UCSD-AML1 (cell line): ENCODE measurements around the gene RNF223.
"Not testable (repeated sequence)": the region's sequence is repeated elsewhere in the genome, so short reads cannot be mapped to it uniquely, and the experiment has no call there.

Source experiments
- DNase-seq: peaks from one replicate; lab custom pipeline; 2025; ENCODE audit not compliant: unreplicated experiment; lab: John Stamatoyannopoulos, UW

Gene RNF223

DNA sequence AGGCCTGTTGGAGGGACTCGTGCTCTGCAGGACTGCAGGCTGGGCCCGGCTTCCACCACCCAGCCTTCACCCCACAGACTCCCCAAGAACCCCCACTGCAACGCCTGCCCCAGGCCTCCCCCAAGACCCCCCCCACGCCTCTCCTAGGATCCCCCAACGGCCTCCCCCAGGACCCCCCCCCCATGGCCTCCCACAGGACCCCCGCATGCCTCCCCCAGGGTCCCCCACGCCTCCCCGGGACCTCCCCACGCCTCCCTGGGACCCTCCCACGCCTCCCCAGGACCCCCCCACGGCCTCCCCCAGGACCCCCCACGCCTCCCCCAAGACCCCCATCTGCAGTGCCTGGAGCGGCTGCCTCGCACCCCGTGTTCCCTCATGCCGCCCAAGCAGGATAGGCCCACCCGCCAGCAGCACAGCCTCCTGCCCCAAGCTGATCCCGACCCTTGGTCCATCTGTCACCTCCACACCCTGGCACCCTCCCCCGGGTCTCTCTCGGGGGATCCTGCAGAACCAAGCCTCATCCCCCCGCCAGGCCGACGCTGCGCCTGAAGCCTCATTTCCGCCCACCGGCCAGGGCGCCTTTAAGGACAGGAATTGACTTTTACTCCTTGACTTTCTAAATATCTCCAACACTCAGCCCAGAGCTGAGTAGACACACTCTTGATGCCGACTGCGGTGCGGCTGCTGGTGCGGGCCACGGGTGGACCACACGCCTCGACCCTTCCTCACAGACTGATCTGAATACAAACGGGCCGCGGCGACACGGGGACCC, 14.1 kb upstream of the RNF223 start:
- DNase-seq, result no peak

DNA sequence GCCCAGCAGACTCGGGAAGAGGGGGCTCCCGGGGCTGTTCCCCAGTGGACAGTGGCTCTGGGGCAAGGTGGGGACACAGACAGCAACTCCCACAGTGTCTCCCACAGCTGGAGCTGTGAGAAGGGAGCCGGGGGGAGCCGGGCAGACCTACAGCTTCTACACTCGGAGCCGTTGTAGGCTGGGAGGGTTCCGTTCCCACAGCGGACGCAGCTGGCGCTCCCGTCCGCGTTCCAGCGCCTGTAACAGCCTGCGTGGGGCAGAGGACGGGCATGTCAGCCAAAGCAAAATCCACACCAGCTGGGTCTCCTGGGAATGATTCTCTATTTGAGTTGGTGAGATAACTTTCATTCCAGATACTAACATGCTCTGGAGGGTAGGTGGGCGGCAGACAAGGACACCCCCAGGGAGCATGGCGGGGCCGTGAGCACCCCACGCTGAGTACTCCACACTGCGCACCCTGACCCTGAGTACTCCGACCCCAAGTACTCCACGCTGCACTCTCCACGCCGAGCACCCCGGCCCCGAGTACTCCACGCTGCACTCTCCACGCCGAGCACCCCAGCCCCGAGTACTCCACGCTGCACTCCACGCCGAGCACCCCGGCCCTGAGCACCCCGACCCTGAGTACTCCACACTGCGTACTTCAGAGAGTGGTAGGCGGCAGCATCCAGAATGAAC, 13.4 kb upstream of the RNF223 start:
- no peak for DNase-seq

DNA sequence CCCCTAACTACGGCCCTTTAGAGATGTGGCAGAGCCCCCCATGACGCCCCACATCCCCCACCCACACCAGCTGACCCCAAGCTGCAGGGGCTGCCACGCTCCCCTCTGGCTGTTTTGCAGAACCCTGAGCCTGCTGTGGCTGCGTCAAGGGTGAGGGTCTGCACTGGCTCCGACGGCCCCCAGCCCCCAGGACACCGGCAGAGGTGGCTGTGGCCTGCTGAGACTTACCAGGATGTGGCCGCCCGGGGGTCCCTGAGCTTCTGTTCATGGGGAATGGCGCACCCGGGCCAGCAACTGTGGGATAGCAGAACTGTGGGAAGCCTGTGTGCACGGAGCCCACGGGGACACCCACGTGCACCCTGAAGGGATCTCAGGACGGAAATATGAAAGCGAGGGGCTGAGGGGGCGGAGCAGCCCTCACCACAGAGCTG, 12.8 kb upstream of the RNF223 start:
- no peak for DNase-seq

DNA sequence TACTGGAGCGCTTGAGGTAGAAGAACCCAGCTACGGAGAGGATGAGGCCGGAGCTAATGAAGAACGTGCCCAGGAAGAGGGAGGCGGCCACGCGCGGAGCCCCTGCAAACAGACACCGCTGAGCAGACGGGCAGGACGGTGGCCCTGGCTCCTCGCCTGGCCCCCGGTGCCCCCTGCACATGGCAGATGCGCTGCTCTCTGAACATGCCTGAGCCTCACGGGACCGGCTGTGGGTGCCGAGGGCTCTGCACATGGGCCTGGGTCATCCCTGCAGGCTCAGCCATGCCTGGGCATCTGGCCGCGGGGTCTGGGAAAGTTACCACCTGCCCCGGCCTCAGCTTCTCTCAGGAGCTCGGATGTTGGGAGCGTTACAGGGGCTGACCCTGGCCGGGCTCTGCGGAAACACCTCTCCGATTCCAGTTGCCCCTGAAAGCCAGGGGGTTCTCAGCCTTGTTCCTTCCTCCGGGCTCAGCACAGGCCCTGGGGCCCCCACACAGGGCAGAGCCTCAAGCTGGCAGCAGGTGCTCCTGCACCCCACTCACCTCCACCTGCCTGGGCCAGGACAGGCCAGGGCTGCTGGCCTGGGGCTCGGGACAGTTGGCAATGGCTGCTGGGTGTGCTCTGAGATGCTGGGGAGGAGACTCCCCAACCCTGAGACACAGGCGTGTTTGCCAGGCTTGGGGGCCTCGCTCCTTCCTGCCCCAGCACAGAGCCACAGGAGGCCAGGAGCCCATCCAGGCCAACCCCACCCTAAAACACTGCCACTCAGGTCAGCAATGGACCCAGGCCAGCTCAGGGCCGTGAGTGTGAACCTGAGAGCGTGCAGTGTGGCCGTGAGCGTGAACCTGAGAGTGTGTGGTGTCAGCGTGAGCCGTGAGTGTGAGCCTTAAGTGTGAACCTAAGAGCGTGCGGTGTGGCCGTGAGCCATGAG, 12.1 kb upstream of the RNF223 start:
- no peak for DNase-seq

DNA sequence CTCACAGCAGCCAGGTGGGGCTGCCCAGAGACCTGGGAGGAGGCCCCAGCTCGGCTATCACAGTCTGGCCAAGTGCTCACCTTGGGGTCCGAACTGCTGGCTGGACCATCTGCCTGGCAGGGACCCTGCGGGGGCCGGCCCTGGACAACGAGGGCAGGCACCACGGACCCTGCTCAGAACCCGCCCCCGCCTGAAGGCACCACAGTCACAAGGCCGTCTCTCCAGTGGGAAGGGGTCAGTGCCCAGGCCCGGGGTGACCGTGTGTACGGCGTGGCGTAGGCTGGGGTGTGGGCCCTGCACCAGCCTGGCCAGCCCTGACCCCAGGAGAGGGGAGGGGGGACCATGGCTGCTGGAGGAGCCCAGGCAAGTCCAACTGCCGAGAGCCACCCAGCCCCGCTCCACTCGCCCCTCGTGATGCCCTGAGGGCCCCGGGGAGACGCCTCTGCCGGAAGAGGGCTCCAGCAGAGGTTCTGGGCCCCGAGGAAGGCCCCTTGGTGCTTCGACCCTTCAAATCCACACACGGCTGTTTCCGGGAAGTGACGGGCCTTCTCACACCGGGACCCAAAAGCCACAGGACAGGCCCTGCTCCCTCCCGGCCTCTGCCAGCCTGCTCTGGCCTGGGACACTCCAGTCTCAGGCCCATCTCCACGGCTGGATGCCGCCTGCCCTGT, 11.2 kb upstream of the RNF223 start:
- DNase-seq, result no peak

DNA sequence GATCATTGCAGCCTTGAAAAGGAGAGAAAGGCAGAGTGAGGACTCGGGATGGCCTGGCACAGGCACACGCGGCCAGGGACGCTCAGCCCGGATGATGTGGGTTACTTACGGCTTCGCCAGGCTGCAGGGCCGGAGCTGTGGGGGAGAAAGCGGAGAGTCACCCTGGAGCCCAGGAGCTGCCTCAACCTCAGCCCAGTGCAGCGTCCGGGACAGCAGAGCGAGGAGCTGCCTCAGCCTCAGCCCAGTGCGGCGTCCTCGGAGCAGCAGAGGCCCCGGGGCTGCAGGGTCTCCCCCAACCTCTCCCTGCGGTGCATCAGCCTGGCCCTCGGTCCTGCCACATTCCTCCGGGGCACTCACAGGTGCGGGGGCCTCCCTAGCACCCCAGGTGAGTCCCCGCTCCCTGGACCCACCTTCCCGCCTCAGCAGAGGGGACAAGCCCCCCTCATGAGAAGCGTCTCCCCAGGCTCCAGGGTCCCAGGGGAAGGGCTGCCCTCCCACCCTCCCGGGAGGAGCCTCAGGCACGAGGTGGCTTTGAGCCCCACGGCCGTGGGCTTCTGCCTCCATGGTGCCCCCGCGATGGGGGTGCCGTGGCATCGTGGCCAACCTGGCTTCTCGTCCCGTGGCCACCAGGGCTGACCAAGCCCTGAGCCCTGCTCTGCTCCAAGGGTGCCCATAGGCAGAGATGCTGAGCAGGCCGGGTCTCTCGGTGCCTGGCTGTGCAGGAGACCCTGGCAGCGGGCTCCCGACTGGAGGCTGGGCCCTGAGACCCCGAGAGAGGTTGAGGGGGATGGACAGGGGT, 10.5 kb upstream of the RNF223 start:
- DNase-seq, result no peak

DNA sequence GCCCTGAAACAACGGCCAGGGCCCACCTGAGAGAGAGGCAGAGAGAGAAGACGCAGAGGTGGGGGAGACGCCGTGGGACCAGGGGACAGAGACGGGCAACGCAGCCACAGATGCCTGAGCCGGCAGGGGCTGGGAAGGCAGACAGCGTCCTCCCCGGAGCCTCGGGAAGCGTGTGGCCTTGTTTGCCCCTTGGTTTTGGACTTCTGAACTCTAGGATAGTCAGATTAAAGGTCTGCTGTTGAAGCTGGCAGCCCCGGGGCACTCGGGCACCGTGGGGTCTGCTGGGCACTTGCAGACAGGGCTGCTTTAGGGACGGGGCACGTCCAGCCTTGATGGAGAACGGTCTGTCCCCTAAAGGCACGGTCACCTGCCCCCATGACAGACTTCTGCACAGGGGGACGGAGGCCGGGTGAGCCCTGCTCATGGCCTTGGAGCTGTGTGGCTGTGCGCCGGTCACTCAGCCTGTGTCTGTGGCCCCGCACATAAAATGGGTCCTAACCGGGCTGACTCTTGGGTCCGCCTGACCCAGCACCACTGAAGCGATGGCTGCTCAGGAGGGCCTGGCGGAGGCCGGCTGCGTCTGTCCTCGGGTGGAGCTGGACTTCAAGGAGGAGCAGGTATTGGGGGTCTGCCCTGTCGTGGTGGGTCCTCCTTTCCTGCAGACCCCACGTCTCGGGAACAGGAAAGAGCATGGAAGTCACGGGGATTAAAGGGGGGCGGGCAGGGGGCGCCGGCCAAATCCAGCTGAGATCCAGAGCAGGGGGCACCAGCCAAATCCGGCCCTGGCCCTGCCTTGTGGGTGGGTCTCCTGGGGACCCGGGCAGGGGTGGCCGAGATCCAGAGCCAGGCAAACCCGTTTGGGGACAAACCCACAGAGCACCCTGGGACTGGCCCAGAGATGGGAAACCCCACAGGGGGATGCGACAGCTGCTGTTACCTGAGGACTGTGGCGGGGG, 9.6 kb upstream of the RNF223 start:
- no peak for DNase-seq

DNA sequence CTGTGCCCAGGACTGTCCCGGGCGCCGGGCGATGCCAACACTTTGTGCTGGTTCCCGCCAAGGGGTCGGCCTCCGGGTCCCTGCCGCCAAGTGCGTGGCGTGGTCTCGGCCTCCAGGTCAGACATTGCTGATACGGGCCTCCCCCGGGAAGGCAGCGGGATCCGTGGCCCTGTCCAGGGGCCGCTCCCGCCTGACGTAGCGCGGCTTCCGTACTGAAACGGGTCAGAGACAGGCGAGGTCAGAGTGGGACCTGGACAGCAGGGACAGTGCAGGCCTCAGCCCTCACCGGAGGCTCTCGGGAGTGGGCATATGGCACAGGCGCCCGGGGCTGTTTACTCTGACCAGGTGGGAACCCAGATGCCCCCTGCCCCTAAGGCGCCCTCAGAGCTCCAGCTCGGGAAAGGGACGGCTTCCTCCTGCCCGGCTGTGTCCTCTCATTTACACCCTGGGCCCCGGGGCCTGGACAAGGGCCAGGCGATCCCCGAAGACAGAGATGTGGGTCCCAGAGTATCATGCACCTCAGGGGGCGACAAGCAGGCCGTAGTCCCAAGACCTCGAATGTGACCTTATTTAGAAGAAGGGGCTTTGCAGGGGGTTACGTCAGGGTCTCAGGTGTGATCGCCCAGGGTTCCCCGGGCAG, 8.8 kb upstream of the RNF223 start:
- no peak for DNase-seq

DNA sequence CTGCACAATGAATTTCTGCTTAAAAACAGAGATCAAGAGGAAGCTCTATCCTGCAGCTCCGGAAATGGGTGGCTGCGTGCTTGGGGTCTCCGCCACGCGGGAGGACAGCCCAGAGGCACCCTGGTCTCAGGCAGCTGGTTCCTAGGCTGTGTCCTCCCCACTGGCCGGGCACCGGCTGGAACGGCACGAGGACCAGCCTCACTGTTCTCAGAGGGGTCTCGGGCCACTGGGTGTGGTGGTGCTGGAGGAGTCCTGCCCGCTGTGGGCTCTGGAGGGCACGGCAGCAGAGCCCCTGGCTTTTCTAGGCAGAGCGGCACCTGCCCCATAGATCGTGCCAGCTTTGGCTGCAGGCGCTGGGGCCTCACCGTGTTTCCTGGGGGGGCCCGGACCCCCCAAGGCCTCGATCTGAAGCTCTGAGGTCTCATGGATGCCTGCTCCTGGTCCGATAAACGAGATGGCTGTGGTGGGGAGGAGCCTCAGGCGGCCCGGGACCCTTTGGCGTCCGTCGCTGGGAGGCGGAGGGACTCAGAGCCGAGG, 8.2 kb upstream of the RNF223 start:
- DNase-seq, result no peak

DNA sequence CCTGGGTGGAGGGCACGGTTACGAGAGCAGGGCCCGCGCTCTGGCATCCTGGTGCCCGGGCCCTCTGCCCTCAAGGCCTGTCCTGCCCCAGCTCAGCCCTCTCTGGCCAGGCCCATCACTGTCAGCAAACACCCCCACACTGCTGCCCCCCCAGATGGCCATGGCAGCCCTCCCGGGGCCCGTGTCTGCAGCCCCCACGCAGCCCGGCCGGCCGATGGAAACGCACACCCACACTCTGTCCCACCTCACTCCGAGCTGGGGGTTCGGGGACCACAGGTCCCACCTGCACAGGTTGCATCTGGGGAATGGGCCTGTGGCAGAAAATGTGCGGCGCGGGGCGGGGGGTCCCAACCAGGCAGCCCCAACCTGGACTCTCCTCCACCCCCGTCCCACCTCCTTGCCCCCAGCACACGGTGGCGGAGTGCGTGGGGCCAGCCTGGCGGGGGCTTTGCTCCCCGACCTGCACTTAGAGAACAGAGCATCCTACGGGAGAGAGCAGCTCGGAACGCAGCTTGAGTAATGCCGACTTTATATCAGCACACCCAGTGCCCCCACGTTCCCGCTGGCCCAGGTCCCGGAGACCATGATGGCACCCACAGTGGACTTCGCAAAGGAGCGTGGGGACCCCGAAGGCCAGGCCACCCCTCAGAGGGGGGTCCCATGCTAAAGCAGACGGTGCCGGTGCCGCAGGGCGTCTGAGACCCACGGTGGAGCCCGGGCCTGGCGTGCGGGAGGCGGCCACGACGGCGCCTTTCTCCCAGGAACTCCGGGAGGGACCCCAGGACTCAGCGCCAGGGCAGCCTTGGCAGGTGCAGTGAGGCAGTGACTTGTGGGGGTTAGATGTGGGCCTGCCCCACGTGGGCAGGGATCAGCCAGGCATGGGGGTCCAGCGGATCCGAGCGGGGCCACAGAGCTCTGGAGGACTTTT, 7.5 kb upstream of the RNF223 start:
- no peak for DNase-seq

DNA sequence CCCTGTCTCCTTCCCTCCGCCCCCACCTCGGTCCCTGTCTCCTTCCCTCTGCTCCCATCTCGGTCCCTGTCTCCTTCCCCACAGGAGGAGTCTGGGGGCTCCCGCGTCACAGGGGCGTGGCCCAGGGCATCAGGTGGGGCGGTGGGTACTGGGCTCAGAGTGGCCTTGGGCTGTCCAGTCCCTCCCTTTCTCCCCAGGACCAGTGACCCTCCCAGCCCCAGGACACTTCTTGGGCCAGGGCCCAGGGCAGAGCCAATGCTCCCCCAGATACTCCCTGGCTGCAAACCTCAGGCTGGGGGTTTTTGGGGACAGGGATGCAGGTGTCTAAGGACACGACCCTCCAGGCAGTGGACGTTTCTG, 6.8 kb upstream of the RNF223 start:
- no peak for DNase-seq

DNA sequence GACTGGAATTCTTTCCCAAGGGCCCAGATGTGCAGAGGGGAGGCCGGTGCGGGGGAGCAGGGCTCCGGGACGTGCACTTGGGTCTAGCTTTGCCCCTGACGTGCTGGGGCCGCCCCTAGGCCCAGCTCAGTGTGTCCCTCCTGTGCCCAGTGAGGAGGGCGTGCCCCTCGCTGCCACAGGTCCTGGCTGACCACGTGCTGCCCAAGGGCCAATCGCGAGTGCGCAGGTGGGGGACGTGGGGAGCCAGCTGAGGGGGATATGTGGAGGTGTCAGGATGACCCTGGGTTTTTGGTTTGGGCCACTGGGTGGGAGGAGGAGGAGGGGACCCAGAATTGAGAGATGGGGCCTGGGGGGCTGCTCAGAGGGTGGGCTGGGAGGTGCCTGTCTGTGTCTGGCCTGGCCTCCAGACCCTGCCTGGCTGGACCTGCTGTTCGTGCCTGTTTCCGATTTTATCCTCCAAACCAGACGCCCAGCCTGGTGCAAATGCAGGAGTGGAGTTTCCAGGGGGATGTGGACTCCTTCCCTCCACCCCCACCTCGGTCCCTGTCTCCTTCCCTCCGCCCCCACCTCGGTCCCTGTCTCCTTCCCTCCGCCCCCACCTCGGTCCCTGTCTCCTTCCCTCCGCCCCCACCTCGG, 6.1 kb upstream of the RNF223 start:
- no peak for DNase-seq

DNA sequence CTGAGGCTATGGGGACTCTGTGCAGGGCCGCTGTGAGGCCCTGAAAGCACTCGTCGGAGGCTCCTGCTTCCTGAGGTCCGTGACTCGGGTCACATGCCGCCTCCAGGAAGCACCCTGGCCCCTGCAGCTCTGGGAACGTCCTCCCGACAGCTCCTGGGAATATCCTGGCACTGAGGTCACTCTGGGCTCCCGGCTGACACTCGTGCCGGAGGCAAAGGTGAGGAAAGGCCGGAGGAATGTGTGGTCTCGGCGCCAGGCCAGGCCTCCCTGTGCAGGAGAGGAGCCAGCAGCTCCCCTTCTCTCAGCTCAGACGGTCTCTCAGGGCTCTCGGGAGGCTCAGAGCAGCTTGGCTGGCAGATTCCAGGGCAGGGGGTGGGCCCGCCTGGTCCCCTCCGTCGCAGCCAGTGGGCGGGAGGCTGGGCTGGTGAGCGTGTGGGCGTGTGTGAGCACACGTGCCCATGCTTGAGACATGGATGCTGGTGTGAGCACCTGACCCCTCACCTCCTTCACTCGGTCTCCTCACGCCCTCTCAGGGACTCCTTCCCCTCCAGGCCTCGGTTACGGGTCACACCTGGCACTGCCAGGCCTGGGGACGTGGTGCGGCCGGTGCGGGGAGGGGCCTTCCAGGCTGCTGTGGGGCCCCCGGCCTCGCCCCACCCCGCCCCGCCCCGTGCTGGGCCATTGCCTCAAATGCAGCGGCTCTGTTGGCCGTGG, 5.5 kb upstream of the RNF223 start:
- peak; percentile 55 for DNase-seq

DNA sequence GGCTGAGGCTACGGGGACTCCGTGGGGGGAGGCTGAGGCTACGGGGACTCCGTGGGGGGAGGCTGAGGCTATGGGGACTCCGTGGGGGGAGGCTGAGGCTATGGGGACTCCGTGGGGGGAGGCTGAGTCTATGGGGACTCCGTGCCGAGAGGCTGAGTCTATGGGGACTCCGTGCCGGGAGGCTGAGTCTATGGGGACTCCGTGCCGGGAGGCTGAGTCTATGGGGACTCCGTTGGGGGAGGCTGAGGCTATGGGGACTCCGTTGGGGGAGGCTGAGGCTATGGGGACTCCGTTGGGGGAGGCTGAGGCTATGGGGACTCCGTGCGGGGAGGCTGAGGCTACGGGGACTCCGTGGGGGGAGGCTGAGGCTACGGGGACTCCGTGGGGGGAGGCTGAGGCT, 3.3 kb upstream of the RNF223 start:
- DNase-seq, result not testable (repeated sequence)

DNA sequence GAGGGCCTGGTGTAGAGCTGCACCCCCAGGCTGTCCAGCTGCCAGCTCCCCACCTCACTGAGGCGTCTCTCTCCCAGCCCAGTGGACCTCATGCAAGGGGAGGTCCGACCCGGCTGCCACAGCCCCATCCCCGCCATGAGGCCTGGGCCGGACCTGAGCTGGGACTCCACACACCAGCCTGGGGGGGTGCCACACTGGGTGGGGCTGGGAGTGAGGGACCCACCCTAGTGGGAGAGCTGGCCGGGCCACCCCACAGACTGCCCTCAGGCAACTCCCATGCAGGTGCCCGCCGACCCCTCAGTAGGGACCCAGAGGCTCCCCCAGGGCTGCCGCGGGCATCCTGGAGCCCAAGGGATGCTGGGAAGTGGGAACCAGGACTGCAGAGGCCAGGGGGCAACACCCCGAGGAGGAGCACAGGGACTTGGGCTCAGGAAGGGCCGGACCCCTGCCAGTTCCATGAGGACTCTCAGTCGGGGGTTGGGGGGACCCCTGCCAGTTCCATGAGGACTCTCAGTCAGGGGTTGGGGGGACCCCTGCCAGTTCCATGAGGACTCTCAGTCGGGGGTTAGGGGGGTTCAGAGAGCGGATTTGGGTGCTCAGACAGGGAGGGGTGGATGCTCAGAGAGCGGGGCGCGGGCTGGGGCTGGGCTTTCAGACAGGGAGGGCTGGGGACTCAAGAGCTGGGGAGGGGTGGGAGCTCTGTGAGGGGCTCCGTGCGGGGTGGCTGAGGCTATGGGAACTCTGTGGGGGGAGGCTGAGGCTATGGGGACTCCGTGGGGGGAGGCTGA, 1.2 kb upstream of the RNF223 start:
- no peak for DNase-seq
